OCI-LY1 (cell line): ENCODE measurements around the gene CDH6.

Experiments
- CTCF ChIP-seq: fragments of 200-600 bp; sonication (generic), shearing (Covaris generic); IDR thresholded peaks from 2 replicates; pipeline ENCODE4 v1.5.1; 2017; ENCODE audit warnings: mild to moderate bottlenecking, antibody characterized with exemption, low read length, moderate library complexity, mixed read lengths
- EZH2 ChIP-seq: fragments of 200-600 bp; sonication (generic), shearing (Covaris generic); IDR thresholded peaks from 2 replicates; pipeline ENCODE4 v1.8.0; 2017; ENCODE audit warnings: borderline replicate concordance, mixed run types, mild to moderate bottlenecking, antibody characterized with exemption, low read length, moderate library complexity, mixed read lengths

DNA sequence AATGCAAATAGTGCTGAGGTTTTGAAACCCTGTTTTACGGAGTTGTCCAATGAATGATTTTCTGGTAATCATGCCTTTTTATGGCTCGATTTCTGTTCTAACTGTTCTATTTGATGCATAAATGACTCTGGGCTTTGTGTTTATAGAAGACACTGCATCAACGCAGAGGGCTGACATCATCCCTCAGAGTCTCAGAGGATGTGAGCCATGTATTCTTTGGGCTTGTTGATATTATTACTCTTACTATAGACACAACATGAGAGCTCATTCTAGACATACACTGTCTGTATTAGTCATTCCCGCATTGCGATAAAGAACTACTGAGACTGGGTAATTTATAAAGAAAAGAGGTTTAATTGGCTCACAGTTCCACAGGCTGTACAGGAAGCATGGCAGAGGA lies 31.6 kb downstream of the CDH6 start:
- TF ChIP-seq EZH2: no peak
- TF ChIP-seq CTCF: no peak
